HUES64 (cell line): ENCODE results near the gene SVIL.

Experiments used
- H3K27ac ChIP-seq: 2 replicates; pipeline ENCODE4 v1.7.0; 2013; ENCODE audit warnings: low read depth, low read length, inconsistent platforms
- H3K27me3 ChIP-seq: 2 replicates; pipeline ENCODE4 v1.6.1; 2013; ENCODE audit warnings: mild to moderate bottlenecking, low read length; ENCODE audit not compliant: insufficient read depth
- H3K36me3 ChIP-seq: 2 replicates; pipeline ENCODE4 v1.6.1; 2013; ENCODE audit warnings: mild to moderate bottlenecking, low read length; ENCODE audit not compliant: insufficient read depth
- H3K4me1 ChIP-seq: 2 replicates; pipeline ENCODE4 v1.6.1; 2013; ENCODE audit warnings: mild to moderate bottlenecking, low read length, moderate library complexity; ENCODE audit not compliant: insufficient read depth
- H3K4me3 ChIP-seq: 2 replicates; pipeline ENCODE4 v1.5.1; 2013; ENCODE audit warnings: mild to moderate bottlenecking, low read length, moderate library complexity
- H3K9ac ChIP-seq: 2 replicates; pipeline ENCODE4 v1.6.1; 2013; ENCODE audit warnings: mild to moderate bottlenecking, low read depth, low read length
- H3K9me3 ChIP-seq: 2 replicates; pipeline ENCODE4 v1.6.1; 2013; ENCODE audit warnings: low read depth, low read length; ENCODE audit not compliant: insufficient read depth
- WGBS: fragments of 150-250, 120-280 bp; methylation state at CpG from one replicate; pipeline ENCODE4 v1.1.7; 2013; ENCODE audit warnings: missing lambda C conversion rate; 5-methylcytosine and 5-hydroxymethylcytosine counted together

SVIL gene

GRCh38 chr10:29482591-29483431, 152.0 kb downstream of the SVIL start:
- Histone ChIP-seq H3K9ac (no peak overlapping the region), H3K4me1 (peaks cover 20% of the 10 kb centered on the region; the same call in 1 of the 2 replicates), H3K4me3 (no peak overlapping the region), H3K9me3 (no peaks in the 10 kb centered on the region), H3K36me3 (peaks cover 38% of the 10 kb centered on the region; the same call in 1 of the 2 replicates), H3K27me3 (no peaks in the 10 kb centered on the region), H3K27ac (peak overlapping the region; percentile 77)
- WGBS, result 57% methylated on average over 13 of the region's 14 CpGs

GRCh38 chr10:29481906-29482440, 152.8 kb downstream of the SVIL start:
- 88% methylated on average over 5 of the region's 5 CpGs for WGBS
- Histone ChIP-seq H3K4me3 (no peak overlapping the region), H3K9me3 (no peaks in the 10 kb centered on the region), H3K27me3 (no peaks in the 10 kb centered on the region), H3K36me3 (peaks cover 37% of the 10 kb centered on the region; the same call in 1 of the 2 replicates), H3K4me1 (peaks cover 20% of the 10 kb centered on the region; the same call in 1 of the 2 replicates), H3K27ac (no peak overlapping the region), H3K9ac (no peak overlapping the region)

GRCh38 chr10:29479981-29480954, 154.5 kb downstream of the SVIL start:
- no peak overlapping the region for H3K27ac ChIP-seq
- peaks cover 23% of the 10 kb centered on the region; the same call in 1 of the 2 replicates for H3K36me3 ChIP-seq
- H3K9me3 ChIP-seq, result no peaks in the 10 kb centered on the region
- 91% methylated on average over 28 of the region's 28 CpGs for WGBS
- H3K9ac ChIP-seq, result no peak overlapping the region
- H3K4me3 ChIP-seq, result no peak overlapping the region
- H3K27me3 ChIP-seq, result no peaks in the 10 kb centered on the region
- peaks cover 20% of the 10 kb centered on the region; the same call in 1 of the 2 replicates for H3K4me1 ChIP-seq

GRCh38 chr10:29479081-29479925, 155.5 kb downstream of the SVIL start:
- whole genome bisulfite sequencing, result 88% methylated on average over 12 of the region's 12 CpGs
- Histone ChIP-seq H3K36me3 (peaks cover 23% of the 10 kb centered on the region; the same call in 1 of the 2 replicates), H3K27ac (no peak overlapping the region)

GRCh38 chr10:29473406-29474100, 161.2 kb downstream of the SVIL start:
- Histone ChIP-seq H3K27me3 (no peaks in the 10 kb centered on the region), H3K9me3 (no peaks in the 10 kb centered on the region), H3K4me3 (no peak overlapping the region), H3K36me3 (peaks cover 18% of the 10 kb centered on the region; the same call in 1 of the 2 replicates), H3K27ac (no peak overlapping the region), H3K4me1 (peaks cover 18% of the 10 kb centered on the region), H3K9ac (no peak overlapping the region)
- WGBS, result 90% methylated on average over 19 of the region's 19 CpGs

More at GRCh38 chr10:29479081-29479925, 155.5 kb downstream of the SVIL start:
- H3K4me1 ChIP-seq, result peaks cover 20% of the 10 kb centered on the region; the same call in 1 of the 2 replicates
- no peak overlapping the region for H3K9ac ChIP-seq
- no peaks in the 10 kb centered on the region for H3K9me3 ChIP-seq
- H3K4me3 ChIP-seq, result no peak overlapping the region
- no peaks in the 10 kb centered on the region for H3K27me3 ChIP-seq

GRCh38 chr10:29473087-29473356, 161.7 kb downstream of the SVIL start:
- 96% methylated on average over 6 of the region's 6 CpGs for WGBS
- Histone ChIP-seq H3K9ac (no peak overlapping the region), H3K36me3 (peaks cover 22% of the 10 kb centered on the region; the same call in 1 of the 2 replicates)

GRCh38 chr10:29472301-29473086, 162.3 kb downstream of the SVIL start:
- WGBS, result 87% methylated on average over 5 of the region's 5 CpGs

More at GRCh38 chr10:29473087-29473356, 161.7 kb downstream of the SVIL start:
- Histone ChIP-seq H3K4me1 (peaks cover 18% of the 10 kb centered on the region), H3K27ac (no peak overlapping the region), H3K27me3 (no peaks in the 10 kb centered on the region), H3K9me3 (no peaks in the 10 kb centered on the region), H3K4me3 (no peak overlapping the region)

GRCh38 chr10:29471544-29471859, 163.3 kb downstream of the SVIL start:
- Histone ChIP-seq H3K27me3 (no peaks in the 10 kb centered on the region), H3K36me3 (peaks cover 37% of the 10 kb centered on the region; the same call in 1 of the 2 replicates), H3K27ac (no peak overlapping the region), H3K9ac (no peak overlapping the region), H3K9me3 (no peaks in the 10 kb centered on the region), H3K4me1 (peaks cover 18% of the 10 kb centered on the region), H3K4me3 (no peak overlapping the region)
- WGBS, result 42% methylated on average over 1 of the region's 1 CpG

More at GRCh38 chr10:29472301-29473086, 162.3 kb downstream of the SVIL start:
- Histone ChIP-seq H3K4me1 (peaks cover 18% of the 10 kb centered on the region), H3K9me3 (no peaks in the 10 kb centered on the region), H3K4me3 (no peak overlapping the region), H3K27ac (no peak overlapping the region), H3K36me3 (peaks cover 27% of the 10 kb centered on the region; the same call in 1 of the 2 replicates), H3K9ac (no peak overlapping the region), H3K27me3 (no peaks in the 10 kb centered on the region)

- no peak overlapping the region for H3K4me3 ChIP-seq
- peaks cover 18% of the 10 kb centered on the region for H3K4me1 ChIP-seq
- no peak overlapping the region for H3K9ac ChIP-seq
- 79% methylated on average over 14 of the region's 14 CpGs for WGBS
- peaks cover 41% of the 10 kb centered on the region; the same call in 1 of the 2 replicates for H3K36me3 ChIP-seq
- H3K27me3 ChIP-seq, result no peaks in the 10 kb centered on the region
- H3K27ac ChIP-seq, result no peak overlapping the region
- H3K9me3 ChIP-seq, result no peaks in the 10 kb centered on the region
These were observed 163.8 kb downstream of the SVIL start for GRCh38 chr10:29470843-29471543.
